ENCODE data around the gene ZNF106.

Gene ZNF106

GRCh38 chr15:42405863-42406482 lies 85.0 kb downstream of the ZNF106 start:
- ChIA-PET POLR2A (ENCODE audit: low non-redundant PET) (no interaction called here), CTCF (interaction anchor here (0.9 kb wide), 1 partner anchor 18 kb away, joined by 3 read pairs; no protein-coding TSS in a partner anchor)
- TF ChIP-seq, protein P1, sequence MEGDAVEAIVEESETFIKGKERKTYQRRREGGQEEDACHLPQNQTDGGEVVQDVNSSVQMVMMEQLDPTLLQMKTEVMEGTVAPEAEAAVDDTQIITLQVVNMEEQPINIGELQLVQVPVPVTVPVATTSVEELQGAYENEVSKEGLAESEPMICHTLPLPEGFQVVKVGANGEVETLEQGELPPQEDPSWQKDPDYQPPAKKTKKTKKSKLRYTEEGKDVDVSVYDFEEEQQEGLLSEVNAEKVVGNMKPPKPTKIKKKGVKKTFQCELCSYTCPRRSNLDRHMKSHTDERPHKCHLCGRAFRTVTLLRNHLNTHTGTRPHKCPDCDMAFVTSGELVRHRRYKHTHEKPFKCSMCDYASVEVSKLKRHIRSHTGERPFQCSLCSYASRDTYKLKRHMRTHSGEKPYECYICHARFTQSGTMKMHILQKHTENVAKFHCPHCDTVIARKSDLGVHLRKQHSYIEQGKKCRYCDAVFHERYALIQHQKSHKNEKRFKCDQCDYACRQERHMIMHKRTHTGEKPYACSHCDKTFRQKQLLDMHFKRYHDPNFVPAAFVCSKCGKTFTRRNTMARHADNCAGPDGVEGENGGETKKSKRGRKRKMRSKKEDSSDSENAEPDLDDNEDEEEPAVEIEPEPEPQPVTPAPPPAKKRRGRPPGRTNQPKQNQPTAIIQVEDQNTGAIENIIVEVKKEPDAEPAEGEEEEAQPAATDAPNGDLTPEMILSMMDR (conservative IDR thresholded peaks at IDR 0.05; ENCODE audit: low read depth), result no peak
- no peak overlapping the region for H3K27ac ChIP-seq
- no peak for DNase-seq (ENCODE audit: low spot score)

DNA sequence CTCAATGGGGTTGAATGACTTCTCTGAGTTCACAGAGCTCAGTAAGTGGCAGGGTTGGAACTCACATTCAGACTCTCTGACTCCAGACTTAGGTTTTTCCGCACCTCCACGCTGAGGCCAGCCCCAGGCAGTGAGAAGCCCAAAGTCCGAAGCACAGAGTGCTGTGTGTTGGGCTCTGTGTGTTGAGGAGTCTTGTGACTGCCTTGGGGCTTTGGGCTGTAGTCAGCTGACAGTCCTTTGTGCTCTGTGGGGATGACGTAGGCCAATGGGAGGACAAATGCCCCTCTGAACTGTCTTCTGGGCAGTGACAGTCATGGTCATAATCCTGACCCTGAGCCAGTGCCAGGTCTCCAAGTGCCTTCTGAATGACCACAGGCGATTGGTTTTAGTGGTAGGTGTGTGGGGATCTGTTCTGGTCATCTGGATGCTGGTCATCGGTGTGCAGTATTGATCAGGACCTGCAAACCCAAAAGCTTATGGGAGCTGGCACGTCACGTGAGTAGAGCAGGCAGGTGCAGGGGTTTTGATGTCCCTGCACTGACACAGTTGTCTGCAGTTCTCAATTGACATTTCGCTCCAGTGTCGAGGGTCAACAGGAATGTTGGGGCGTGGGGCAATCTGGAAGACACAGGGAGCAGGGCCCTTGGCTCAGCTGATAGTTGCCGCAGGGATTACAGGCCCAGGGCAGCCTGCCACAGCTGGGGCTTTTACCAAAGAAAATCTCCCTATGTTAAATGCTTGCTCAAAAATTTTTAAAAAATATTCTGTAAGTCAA lies 86.3 kb downstream of the ZNF106 start:
- ChIA-PET CTCF (no interaction called here), POLR2A (ENCODE audit: low non-redundant PET) (no interaction called here)
- DNase-seq (ENCODE audit: low spot score), result no peak
- no peak overlapping the region for H3K27ac ChIP-seq
- TF ChIP-seq, protein P1 (conservative IDR thresholded peaks at IDR 0.05; ENCODE audit: low read depth), result no peak

- CTCF ChIA-PET, result no interaction called here
- H3K27ac ChIP-seq, result no peak overlapping the region
- DNase-seq (ENCODE audit: low spot score), result no peak
- POLR2A ChIA-PET (ENCODE audit: low non-redundant PET), result no interaction called here
- TF ChIP-seq, protein P1 (conservative IDR thresholded peaks at IDR 0.05; ENCODE audit: low read depth), result no peak
These were observed 87.6 kb downstream of the ZNF106 start for GRCh38 chr15:42403389-42403788.

DNA sequence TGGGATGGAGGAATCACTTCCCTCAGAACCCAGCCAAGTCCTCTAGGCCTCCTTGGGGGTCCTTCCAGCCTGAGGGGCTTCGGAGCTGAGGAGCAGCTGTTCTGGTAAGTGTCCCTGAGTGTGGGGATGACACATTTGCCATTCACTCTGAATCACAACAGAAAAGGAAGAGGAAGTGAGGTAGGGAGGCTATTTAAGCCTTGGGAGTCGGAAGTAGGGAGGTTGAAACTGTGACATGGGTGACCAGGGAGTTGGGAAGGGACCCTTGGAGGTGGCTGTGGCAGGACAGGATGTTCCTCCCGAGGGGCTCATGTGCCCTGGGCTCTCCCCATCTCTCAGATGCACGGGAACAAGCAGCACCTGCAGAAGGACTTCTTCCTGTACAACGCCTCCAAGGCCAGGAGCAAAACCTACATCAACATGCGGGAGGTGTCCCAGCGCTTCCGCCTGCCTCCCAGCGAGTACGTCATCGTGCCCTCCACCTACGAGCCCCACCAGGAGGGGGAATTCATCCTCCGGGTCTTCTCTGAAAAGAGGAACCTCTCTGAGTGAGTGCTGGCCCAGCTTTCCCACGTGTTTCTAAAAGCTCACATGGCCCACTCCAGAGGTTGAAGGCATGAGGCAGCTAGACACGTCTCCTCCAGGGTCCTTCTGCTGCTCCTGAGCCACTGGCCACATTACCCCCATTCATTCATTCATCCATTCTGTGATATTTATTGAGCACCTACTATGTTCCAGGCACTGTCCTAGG lies 88.3 kb downstream of the ZNF106 start:
- CTCF ChIA-PET, result no interaction called here
- no peak overlapping the region for H3K27ac ChIP-seq
- POLR2A ChIA-PET (ENCODE audit: low non-redundant PET), result no interaction called here
- TF ChIP-seq, protein P1 (conservative IDR thresholded peaks at IDR 0.05; ENCODE audit: low read depth), result no peak
- no peak for DNase-seq (ENCODE audit: low spot score)

DNA sequence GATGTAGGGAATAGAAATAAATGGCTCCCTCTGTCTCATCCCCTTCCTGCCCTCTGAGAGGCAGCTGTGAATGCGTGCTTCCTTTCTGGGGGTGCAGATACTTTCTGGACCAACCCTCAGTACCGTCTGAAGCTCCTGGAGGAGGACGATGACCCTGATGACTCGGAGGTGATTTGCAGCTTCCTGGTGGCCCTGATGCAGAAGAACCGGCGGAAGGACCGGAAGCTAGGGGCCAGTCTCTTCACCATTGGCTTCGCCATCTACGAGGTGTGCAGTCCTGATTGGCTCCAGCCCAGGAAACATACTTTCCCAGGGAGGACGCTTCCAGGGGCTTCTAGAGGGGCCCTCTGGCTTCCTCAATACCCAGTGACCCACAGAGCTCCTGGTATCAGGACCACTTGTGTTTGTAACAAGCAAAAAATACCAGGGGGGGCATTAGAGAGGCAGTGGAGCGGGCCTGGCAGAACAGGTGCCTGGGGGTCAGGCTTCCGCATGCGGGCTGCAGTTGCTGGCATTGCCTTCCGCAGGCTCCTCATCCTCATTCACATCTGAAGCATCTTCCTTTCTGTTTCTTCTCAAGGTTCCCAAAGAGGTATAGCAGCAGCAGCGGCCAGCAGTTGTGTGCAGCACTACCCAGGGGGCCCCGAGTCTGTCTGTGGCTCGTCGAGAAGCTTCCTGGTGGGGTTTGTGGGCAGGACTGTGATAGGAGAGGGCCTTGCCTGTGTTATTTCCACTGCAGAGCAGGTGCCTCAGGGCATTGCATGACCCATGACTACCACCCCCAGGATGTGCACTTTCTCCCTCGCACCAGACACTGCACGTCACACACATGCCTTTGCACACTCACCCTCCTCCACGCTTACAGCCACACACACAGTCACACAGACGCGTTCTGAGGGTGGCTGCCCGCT lies 89.1 kb downstream of the ZNF106 start:
- no peak overlapping the region for H3K27ac ChIP-seq
- TF ChIP-seq, protein P1 (conservative IDR thresholded peaks at IDR 0.05; ENCODE audit: low read depth), result no peak
- DNase-seq (ENCODE audit: low spot score), result no peak
- ChIA-PET POLR2A (ENCODE audit: low non-redundant PET) (interaction anchor here (0.6 to 0.7 kb wide), 2 partner anchors 128 to 1150 kb away, joined by 4 to 7 read pairs; partner anchors contain the start of gene TMEM87A), CTCF (interaction anchor here (0.6 kb wide), 1 partner anchor 144 kb away, joined by 4 read pairs; no protein-coding TSS in a partner anchor)

Measured in RWPE1 (cell line).